Type B pancreatic cell (in vitro differentiated cells): ENCODE results near the gene MREG. TPM values are rescaled to one million over a fixed set of nuclear protein-coding genes. Genes with fewer than 3 reads are reported as not detected.

Source experiments
- DNase-seq: peaks from one replicate; pipeline ENCODE4 v3.0.0; 2021; ENCODE audit warnings: mixed read lengths; ENCODE audit not compliant: unreplicated experiment; ENCODE audit errors: extremely low spot score
- H3K27ac Mint-ChIP-seq: 2 replicates; pipeline ENCODE4 v1.8.0; 2021; ENCODE audit warnings: mild to moderate bottlenecking, mixed read lengths
- H3K27me3 Mint-ChIP-seq: 2 replicates; pipeline ENCODE4 v1.8.0; 2021; ENCODE audit warnings: mixed read lengths
- H3K36me3 Mint-ChIP-seq: 2 replicates; pipeline ENCODE4 v1.8.0; 2021; ENCODE audit warnings: mixed read lengths
- H3K4me1 Mint-ChIP-seq: one replicate; pipeline ENCODE4 v1.8.0; 2021; ENCODE audit warnings: mixed read lengths; ENCODE audit not compliant: unreplicated experiment
- H3K4me3 Mint-ChIP-seq: 2 replicates; pipeline ENCODE4 v1.8.0; 2021; ENCODE audit warnings: mild to moderate bottlenecking, mixed read lengths
- H3K9me3 Mint-ChIP-seq: 2 replicates; pipeline ENCODE4 v1.8.0; 2021; ENCODE audit warnings: mixed read lengths
- CTCF ChIP-seq: fragments of 200-600 bp; sonication (generic); conservative IDR thresholded peaks from 2 replicates; pipeline ENCODE4 v1.5.0; 2021; ENCODE audit warnings: antibody characterized with exemption, mild to moderate bottlenecking
- total RNA-seq: library from RNA; stranded (reverse); gene quantifications from 2 replicates; pipeline ENCODE4 v1.2.1, GENCODE V29; 2021; ENCODE audit warnings: low replicate concordance

The MREG gene
- total RNA-seq, 1 donor from 2014 or later, result 15.7 TPM

DNA sequence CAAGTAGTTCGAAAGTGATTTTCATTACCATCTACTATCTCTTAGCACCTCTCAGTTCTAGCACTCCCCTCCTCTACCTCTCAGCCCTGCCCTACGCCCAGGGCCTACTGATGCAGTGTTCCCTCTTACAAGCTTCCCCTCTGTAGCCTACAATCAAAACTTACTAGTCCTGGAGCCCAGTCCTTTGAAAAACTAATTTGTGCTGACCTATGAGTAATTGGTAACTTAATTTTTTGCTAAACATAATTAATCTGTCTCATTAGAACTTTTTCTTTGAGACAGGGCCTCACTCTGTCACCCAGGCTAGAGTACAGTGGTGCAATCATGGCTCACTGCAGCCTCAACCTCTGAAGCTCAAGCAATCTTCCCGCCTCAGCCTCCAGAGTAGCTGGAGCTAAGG, 44.9 kb downstream of the MREG start:
- no peaks in the 10 kb centered on the region for H3K9me3 Mint-ChIP-seq
- no peak overlapping the region for H3K27ac Mint-ChIP-seq
- TF ChIP-seq CTCF, result no peak

GRCh38 chr2:215967590-215968378, 45.6 kb downstream of the MREG start:
- peaks cover 19% of the 10 kb centered on the region for H3K4me1 Mint-ChIP-seq
- no peak overlapping the region for H3K4me3 Mint-ChIP-seq
- no peaks in the 10 kb centered on the region for H3K27me3 Mint-ChIP-seq
- no peak for DNase-seq
- no peak for TF ChIP-seq CTCF
- H3K27ac Mint-ChIP-seq, result no peak overlapping the region
- peaks cover 8% of the 10 kb centered on the region for H3K36me3 Mint-ChIP-seq
- no peaks in the 10 kb centered on the region for H3K9me3 Mint-ChIP-seq

More for the DNA sequence above, 44.9 kb downstream of the MREG start:
- DNase-seq, result no peak
- no peak overlapping the region for H3K4me3 Mint-ChIP-seq
- H3K4me1 Mint-ChIP-seq, result peaks cover 25% of the 10 kb centered on the region
- peaks cover 8% of the 10 kb centered on the region for H3K36me3 Mint-ChIP-seq
- H3K27me3 Mint-ChIP-seq, result no peaks in the 10 kb centered on the region

DNA sequence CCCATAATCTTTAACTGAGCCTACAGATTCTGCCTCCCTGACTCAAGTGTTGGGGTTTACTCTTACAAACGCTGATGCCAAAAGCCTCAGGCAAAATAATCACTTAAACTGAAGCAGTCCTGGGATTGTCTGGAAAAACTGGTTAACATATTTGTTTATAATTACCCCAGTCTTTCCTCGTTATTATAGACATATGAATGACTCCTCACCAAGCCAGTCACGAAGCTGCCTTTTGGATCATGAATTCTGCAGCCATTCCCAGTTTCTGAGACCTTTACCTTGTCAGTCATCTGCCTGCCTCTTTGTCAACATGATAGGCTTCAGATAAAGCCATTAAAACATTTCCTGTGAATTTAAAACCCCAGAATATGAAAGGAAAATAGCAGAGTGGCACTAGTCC, 46.4 kb downstream of the MREG start:
- no peaks in the 10 kb centered on the region for H3K27me3 Mint-ChIP-seq
- TF ChIP-seq CTCF, result no peak
- no peak for DNase-seq
- no peak overlapping the region for H3K27ac Mint-ChIP-seq
- no peaks in the 10 kb centered on the region for H3K9me3 Mint-ChIP-seq
- H3K36me3 Mint-ChIP-seq, result peaks cover 12% of the 10 kb centered on the region
- no peak overlapping the region for H3K4me3 Mint-ChIP-seq
- H3K4me1 Mint-ChIP-seq, result peaks cover 25% of the 10 kb centered on the region

DNA sequence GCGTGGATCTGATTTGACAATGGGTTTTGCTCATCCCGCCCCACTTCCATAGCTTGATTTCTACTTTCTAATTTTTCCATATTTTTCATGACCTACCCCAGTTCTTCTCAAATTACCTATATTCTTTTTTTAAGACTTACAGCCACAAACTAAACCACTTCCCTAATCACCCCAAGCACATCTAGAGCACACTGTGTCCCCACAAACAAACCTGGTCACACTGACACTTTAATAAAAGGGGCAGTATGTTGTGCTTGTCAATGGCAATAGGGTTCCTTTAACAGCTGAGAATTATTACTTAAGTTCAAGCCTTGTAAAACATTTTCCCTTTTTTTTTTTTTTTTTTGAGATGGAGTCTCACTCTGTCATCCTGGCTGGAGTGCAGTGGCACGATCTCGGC, 47.1 kb downstream of the MREG start:
- Mint-ChIP-seq H3K9me3 (no peaks in the 10 kb centered on the region), H3K27ac (no peak overlapping the region), H3K27me3 (no peaks in the 10 kb centered on the region), H3K4me1 (peaks cover 25% of the 10 kb centered on the region), H3K4me3 (no peak overlapping the region), H3K36me3 (peaks cover 8% of the 10 kb centered on the region)
- no peak for TF ChIP-seq CTCF
- DNase-seq, result no peak

DNA sequence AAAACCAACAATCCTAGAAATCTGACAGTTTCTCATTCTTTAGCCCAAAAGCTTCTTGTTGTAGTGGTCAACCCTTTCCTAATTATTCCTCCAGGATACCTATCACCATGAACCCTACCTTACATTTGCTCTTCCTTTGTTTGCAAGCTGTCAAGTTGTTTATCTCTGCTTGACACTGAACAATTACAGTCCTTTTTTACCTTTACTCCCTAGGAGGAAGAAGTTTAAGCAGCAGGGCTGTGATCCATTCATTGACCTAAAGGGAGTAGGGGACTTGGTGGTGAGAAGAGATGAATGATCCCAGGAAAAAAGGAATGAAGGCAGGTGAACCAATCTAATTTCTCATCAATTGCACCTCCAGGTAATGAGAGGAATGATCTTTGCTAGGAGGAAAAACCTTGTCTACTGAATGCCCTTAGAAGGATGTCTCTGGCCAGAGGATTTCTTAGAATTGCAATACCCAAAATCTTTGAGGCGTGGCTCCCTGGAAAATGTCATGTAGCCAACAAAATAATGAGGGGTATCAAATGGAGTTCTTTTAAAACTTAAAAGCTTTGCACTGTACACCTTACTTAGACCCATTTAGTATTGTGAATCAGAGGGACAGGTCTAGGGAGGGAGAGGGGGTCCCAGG, 47.7 kb downstream of the MREG start:
- Mint-ChIP-seq H3K4me3 (no peak overlapping the region), H3K27ac (no peak overlapping the region), H3K36me3 (peaks cover 8% of the 10 kb centered on the region), H3K4me1 (peaks cover 25% of the 10 kb centered on the region), H3K27me3 (no peaks in the 10 kb centered on the region), H3K9me3 (no peaks in the 10 kb centered on the region)
- TF ChIP-seq CTCF, result no peak
- no peak for DNase-seq
